Osteocyte (in vitro differentiated cells): ENCODE results near the gene SPIN1. TPM values are rescaled to one million over a fixed set of nuclear protein-coding genes. Genes with fewer than 3 reads are reported as not detected.

ENCODE experiments used
- DNase-seq: peaks from one replicate; pipeline ENCODE4 v3.0.0; 2021; ENCODE audit warnings: mixed read lengths; ENCODE audit not compliant: unreplicated experiment; ENCODE audit errors: extremely low spot score
- H3K27ac Mint-ChIP-seq: one replicate; pipeline ENCODE4 v1.8.0; 2021; ENCODE audit warnings: mild to moderate bottlenecking, mixed read lengths; ENCODE audit not compliant: unreplicated experiment
- H3K27me3 Mint-ChIP-seq: one replicate; pipeline ENCODE4 v1.8.0; 2021; ENCODE audit warnings: mixed read lengths; ENCODE audit not compliant: unreplicated experiment
- H3K36me3 Mint-ChIP-seq: one replicate; pipeline ENCODE4 v1.8.0; 2021; ENCODE audit warnings: mixed read lengths; ENCODE audit not compliant: unreplicated experiment
- H3K4me1 Mint-ChIP-seq: one replicate; pipeline ENCODE4 v1.8.0; 2021; ENCODE audit warnings: mixed read lengths; ENCODE audit not compliant: unreplicated experiment
- H3K4me3 Mint-ChIP-seq: one replicate; pipeline ENCODE4 v1.8.0; 2021; ENCODE audit warnings: mild to moderate bottlenecking, moderate library complexity, mixed read lengths; ENCODE audit not compliant: unreplicated experiment
- H3K9me3 Mint-ChIP-seq: one replicate; pipeline ENCODE4 v1.8.0; 2021; ENCODE audit warnings: mixed read lengths; ENCODE audit not compliant: unreplicated experiment
- total RNA-seq: library from RNA; stranded (reverse); gene quantifications from 2 replicates; pipeline ENCODE4 v1.2.1, GENCODE V29; 2021
- TF ChIP-seq, protein P1 (sequence below): fragments of 200-600 bp; sonication (generic); IDR thresholded peaks from 2 replicates; pipeline ENCODE4 v1.5.0; 2021; ENCODE audit warnings: antibody characterized with exemption, mild to moderate bottlenecking, moderate library complexity

The SPIN1 gene
- total RNA-seq, 1 donor from 2014 or later, result 115 TPM

- TF ChIP-seq, protein P1, sequence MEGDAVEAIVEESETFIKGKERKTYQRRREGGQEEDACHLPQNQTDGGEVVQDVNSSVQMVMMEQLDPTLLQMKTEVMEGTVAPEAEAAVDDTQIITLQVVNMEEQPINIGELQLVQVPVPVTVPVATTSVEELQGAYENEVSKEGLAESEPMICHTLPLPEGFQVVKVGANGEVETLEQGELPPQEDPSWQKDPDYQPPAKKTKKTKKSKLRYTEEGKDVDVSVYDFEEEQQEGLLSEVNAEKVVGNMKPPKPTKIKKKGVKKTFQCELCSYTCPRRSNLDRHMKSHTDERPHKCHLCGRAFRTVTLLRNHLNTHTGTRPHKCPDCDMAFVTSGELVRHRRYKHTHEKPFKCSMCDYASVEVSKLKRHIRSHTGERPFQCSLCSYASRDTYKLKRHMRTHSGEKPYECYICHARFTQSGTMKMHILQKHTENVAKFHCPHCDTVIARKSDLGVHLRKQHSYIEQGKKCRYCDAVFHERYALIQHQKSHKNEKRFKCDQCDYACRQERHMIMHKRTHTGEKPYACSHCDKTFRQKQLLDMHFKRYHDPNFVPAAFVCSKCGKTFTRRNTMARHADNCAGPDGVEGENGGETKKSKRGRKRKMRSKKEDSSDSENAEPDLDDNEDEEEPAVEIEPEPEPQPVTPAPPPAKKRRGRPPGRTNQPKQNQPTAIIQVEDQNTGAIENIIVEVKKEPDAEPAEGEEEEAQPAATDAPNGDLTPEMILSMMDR, result no peak
- Mint-ChIP-seq H3K27me3 (no peaks in the 10 kb centered on the region), H3K4me1 (peaks cover 45% of the 10 kb centered on the region), H3K27ac (peak overlapping the region; percentile 94), H3K36me3 (peaks cover 5% of the 10 kb centered on the region), H3K9me3 (no peaks in the 10 kb centered on the region), H3K4me3 (peak overlapping the region; percentile 96)
- DNase-seq, result no peak
Observed at GRCh38 chr9:88387552-88388202, 567 bp upstream of the SPIN1 start.

- Mint-ChIP-seq H3K36me3 (peaks cover 5% of the 10 kb centered on the region), H3K4me1 (peaks cover 58% of the 10 kb centered on the region), H3K27ac (peak overlapping the region; percentile 96), H3K9me3 (no peaks in the 10 kb centered on the region), H3K4me3 (peak overlapping the region; percentile 88), H3K27me3 (no peaks in the 10 kb centered on the region)
- TF ChIP-seq, protein P1, result peak; percentile 20
- DNase-seq, result peak; percentile 87
Observed at GRCh38 chr9:88388886-88389605, 802 bp downstream of the SPIN1 start.

DNA sequence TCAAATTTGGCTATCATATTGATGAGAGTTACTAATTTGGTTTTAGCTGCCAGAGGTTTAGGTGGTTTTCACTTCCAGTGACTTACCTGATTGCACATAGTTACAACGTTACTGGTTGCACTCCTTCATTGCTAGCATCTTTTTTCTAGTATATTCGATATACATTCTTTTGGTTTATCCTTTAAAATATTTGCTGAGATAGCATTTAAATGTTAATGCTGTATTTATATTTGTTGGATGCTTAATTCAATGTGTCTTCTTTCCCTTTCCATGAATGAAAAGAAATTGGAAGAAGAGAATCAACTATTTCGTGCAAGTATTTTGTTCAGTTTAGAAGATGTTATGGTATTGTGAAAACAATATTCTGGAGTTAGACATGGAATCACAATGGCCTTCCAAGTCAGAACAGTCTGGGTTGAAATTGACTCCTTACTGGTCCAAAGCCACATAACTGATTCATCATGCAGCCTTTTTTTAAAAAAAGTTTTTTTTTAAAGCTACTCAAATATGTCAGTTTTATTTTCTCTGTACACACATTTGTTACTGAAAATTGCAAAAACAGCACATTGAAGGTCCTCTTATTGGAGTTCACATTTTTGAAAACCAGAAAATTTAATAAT, 2.2 kb downstream of the SPIN1 start:
- Mint-ChIP-seq H3K9me3 (no peaks in the 10 kb centered on the region), H3K27ac (peak overlapping the region; percentile 3), H3K36me3 (peaks cover 10% of the 10 kb centered on the region), H3K4me1 (peaks cover 64% of the 10 kb centered on the region), H3K4me3 (peak overlapping the region; percentile 88), H3K27me3 (no peaks in the 10 kb centered on the region)
- no peak for DNase-seq
- TF ChIP-seq, protein P1, result no peak

DNA sequence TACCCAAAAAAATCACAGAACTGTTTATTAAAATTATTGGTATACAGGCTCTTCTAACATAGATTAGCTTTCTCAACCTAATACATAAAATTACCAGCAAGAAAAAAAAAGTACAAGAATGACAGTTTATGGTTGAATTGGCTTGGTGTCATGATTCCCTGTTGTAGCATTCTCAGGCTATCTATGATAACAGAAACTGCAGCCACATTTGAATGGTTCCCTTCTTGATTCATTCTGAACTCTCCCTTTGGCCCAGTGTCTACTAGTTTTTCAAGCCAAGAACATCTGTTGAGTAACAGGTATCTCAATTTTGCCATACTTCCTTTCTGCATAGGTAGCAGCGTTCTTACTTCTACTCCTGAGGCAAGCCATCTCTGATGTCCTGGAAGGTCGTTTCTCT, 3.0 kb downstream of the SPIN1 start:
- Mint-ChIP-seq H3K36me3 (peaks cover 10% of the 10 kb centered on the region), H3K27me3 (no peaks in the 10 kb centered on the region), H3K4me1 (peaks cover 66% of the 10 kb centered on the region), H3K4me3 (no peak overlapping the region), H3K27ac (peak overlapping the region; percentile 45), H3K9me3 (no peaks in the 10 kb centered on the region)
- TF ChIP-seq, protein P1, result no peak
- DNase-seq, result no peak

- no peaks in the 10 kb centered on the region for H3K9me3 Mint-ChIP-seq
- H3K27ac Mint-ChIP-seq, result peak overlapping the region; percentile 42
- no peaks in the 10 kb centered on the region for H3K27me3 Mint-ChIP-seq
- H3K4me1 Mint-ChIP-seq, result peaks cover 65% of the 10 kb centered on the region
- TF ChIP-seq, protein P1, result no peak
- no peak for DNase-seq
- no peak overlapping the region for H3K4me3 Mint-ChIP-seq
- peaks cover 10% of the 10 kb centered on the region for H3K36me3 Mint-ChIP-seq
Observed at GRCh38 chr9:88391921-88392320, 3.7 kb downstream of the SPIN1 start.
